H9 (cell line): ENCODE measurements around the gene RICTOR. TPM values are rescaled to one million over a fixed set of nuclear protein-coding genes. Genes with fewer than 3 reads are reported as not detected.

Source experiments
- DNase-seq: peaks from one replicate; pipeline ENCODE4 v3.0.0-alpha.2; 2017
- H2AFZ ChIP-seq: one replicate; pipeline ENCODE4 v1.6.1; 2013; ENCODE audit warnings: mild to moderate bottlenecking, low read length, control low read depth, moderate library complexity
- H2AK5ac ChIP-seq: 2 replicates; pipeline ENCODE4 v1.6.1; 2013; ENCODE audit warnings: low read length, control low read depth, mixed read lengths; ENCODE audit not compliant: insufficient read length
- H2BK120ac ChIP-seq: one replicate; pipeline ENCODE4 v1.6.1; 2013; ENCODE audit warnings: low read depth, mild to moderate bottlenecking, low read length, control low read depth, inconsistent platforms; ENCODE audit not compliant: poor library complexity, severe bottlenecking
- H2BK12ac ChIP-seq: 2 replicates; pipeline ENCODE4 v1.6.1; 2013; ENCODE audit warnings: low read length, control low read depth, mixed read lengths, low read depth; ENCODE audit not compliant: insufficient read length
- H2BK15ac ChIP-seq: 2 replicates; pipeline ENCODE4 v1.6.1; 2013; ENCODE audit warnings: low read depth, low read length, control low read depth
- H2BK20ac ChIP-seq: one replicate; pipeline ENCODE4 v1.6.1; 2013; ENCODE audit warnings: low read depth, mild to moderate bottlenecking, low read length, control low read depth, inconsistent platforms; ENCODE audit not compliant: poor library complexity, severe bottlenecking
- H2BK5ac ChIP-seq: 2 replicates; pipeline ENCODE4 v1.6.1; 2013; ENCODE audit warnings: low read length, control low read depth, mixed read lengths; ENCODE audit not compliant: insufficient read length
- H3K14ac ChIP-seq: 2 replicates; pipeline ENCODE4 v1.6.1; 2013; ENCODE audit warnings: low read length, control low read depth; ENCODE audit not compliant: insufficient read depth
- H3K18ac ChIP-seq: 2 replicates; pipeline ENCODE4 v1.6.1; 2013; ENCODE audit warnings: low read depth, mild to moderate bottlenecking, mixed read lengths, low read length, control low read depth; ENCODE audit not compliant: insufficient read length
- H3K23ac ChIP-seq: 2 replicates; pipeline ENCODE4 v1.6.1; 2013; ENCODE audit warnings: low read length, control low read depth, mixed read lengths, low read depth; ENCODE audit not compliant: insufficient read length
- H3K23me2 ChIP-seq: 2 replicates; pipeline ENCODE4 v1.6.1; 2013; ENCODE audit warnings: low read depth, mild to moderate bottlenecking, mixed read lengths, low read length, control low read depth; ENCODE audit not compliant: insufficient read length, poor library complexity, severe bottlenecking
- H3K27ac ChIP-seq: 2 replicates; pipeline ENCODE4 v1.5.1; 2013; ENCODE audit warnings: low read length, control low read depth, mixed read lengths, low read depth; ENCODE audit not compliant: insufficient read length
- H3K27me3 ChIP-seq: 2 replicates; pipeline ENCODE4 v1.6.1; 2013; ENCODE audit warnings: low read length, control low read depth, inconsistent platforms; ENCODE audit not compliant: insufficient read depth
- H3K4ac ChIP-seq: 2 replicates; pipeline ENCODE4 v1.6.1; 2013; ENCODE audit warnings: low read depth, mild to moderate bottlenecking, control low read depth, inconsistent platforms, low read length, moderate library complexity
- H3K4me1 ChIP-seq: 2 replicates; pipeline ENCODE4 v1.6.1; 2013; ENCODE audit warnings: low read length, control low read depth, inconsistent platforms; ENCODE audit not compliant: insufficient read depth
- H3K4me2 ChIP-seq: 2 replicates; pipeline ENCODE4 v1.6.1; 2013; ENCODE audit warnings: low read length, control low read depth, mixed read lengths; ENCODE audit not compliant: insufficient read length, insufficient read depth
- H3K56ac ChIP-seq: 2 replicates; pipeline ENCODE4 v1.6.1; 2013; ENCODE audit warnings: low read depth, mild to moderate bottlenecking, mixed read lengths, low read length, control low read depth; ENCODE audit not compliant: insufficient read length
- H3K79me1 ChIP-seq: 2 replicates; pipeline ENCODE4 v1.6.1; 2013; ENCODE audit warnings: low read depth, mild to moderate bottlenecking, moderate library complexity, low read length, control low read depth, inconsistent platforms; ENCODE audit not compliant: insufficient read depth, poor library complexity, severe bottlenecking
- H3K79me2 ChIP-seq: 2 replicates; pipeline ENCODE4 v1.6.1; 2013; ENCODE audit warnings: low read length, control low read depth, inconsistent platforms; ENCODE audit not compliant: insufficient read depth
- H3K9ac ChIP-seq: 2 replicates; pipeline ENCODE4 v1.6.1; 2013; ENCODE audit warnings: low read length, control low read depth, mixed read lengths; ENCODE audit not compliant: insufficient read length; ENCODE audit errors: extremely low read depth
- H3K9me3 ChIP-seq: one replicate; pipeline ENCODE4 v1.6.1; 2013; ENCODE audit warnings: low read depth, low read length, inconsistent platforms; ENCODE audit not compliant: control insufficient read depth
- H3T11ph ChIP-seq: one replicate; pipeline ENCODE4 v1.6.1; 2013; ENCODE audit warnings: mild to moderate bottlenecking, low read length, control low read depth, inconsistent platforms
- H4K20me1 ChIP-seq: one replicate; pipeline ENCODE4 v1.6.1; 2013; ENCODE audit not compliant: control insufficient read depth, insufficient read length, insufficient read depth
- H4K5ac ChIP-seq: 2 replicates; pipeline ENCODE4 v1.6.1; 2013; ENCODE audit warnings: low read depth, mild to moderate bottlenecking, mixed read lengths, low read length, control low read depth; ENCODE audit not compliant: insufficient read length
- H4K8ac ChIP-seq: replicated peaks from 2 replicates; pipeline ENCODE4 v1.6.1; 2013; ENCODE audit warnings: low read length, control low read depth, mixed read lengths, low read depth; ENCODE audit not compliant: insufficient read length
- H4K91ac ChIP-seq: 2 replicates; pipeline ENCODE4 v1.6.1; 2013; ENCODE audit warnings: low read depth, mild to moderate bottlenecking, moderate library complexity, mixed read lengths, low read length, control low read depth; ENCODE audit not compliant: insufficient read length
- H3K27ac Mint-ChIP-seq, 3 experiments: 2 replicates in 2 of 3; 3 replicates in 1 of 3; pipeline ENCODE4 v1.8.0; 2020 to 2021; ENCODE audit warnings: mixed read lengths in 3 of 3, mild to moderate bottlenecking in 1 of 3, moderate library complexity in 1 of 3
- H3K27me3 Mint-ChIP-seq: 2 replicates; pipeline ENCODE4 v1.8.0; 2021; ENCODE audit warnings: low read depth, mild to moderate bottlenecking, moderate library complexity, mixed read lengths
- H3K36me3 Mint-ChIP-seq, 3 experiments: 2 replicates in 2 of 3; 3 replicates in 1 of 3; pipeline ENCODE4 v1.8.0; 2020 to 2021; ENCODE audit warnings: low read depth in 3 of 3, mixed read lengths in 3 of 3; ENCODE audit not compliant: insufficient read depth in 1 of 3
- H3K4me1 Mint-ChIP-seq, 2 experiments: 2 replicates each; pipeline ENCODE4 v1.8.0; 2020; ENCODE audit warnings: mixed read lengths in 2 of 2
- H3K4me3 Mint-ChIP-seq, 2 experiments: 2 replicates in 1 of 2; 3 replicates in 1 of 2; pipeline ENCODE4 v1.8.0; 2020 to 2021; ENCODE audit warnings: mild to moderate bottlenecking in 2 of 2, mixed read lengths in 2 of 2, moderate library complexity in 1 of 2
- H3K9me3 Mint-ChIP-seq, 2 experiments: 2 replicates in 1 of 2; 3 replicates in 1 of 2; pipeline ENCODE4 v1.8.0; 2020; ENCODE audit warnings: mild to moderate bottlenecking in 2 of 2, mixed read lengths in 2 of 2, moderate library complexity in 1 of 2
- CTCF ChIP-seq: fragments of 200-600 bp; sonication (generic); conservative IDR thresholded peaks from 3 replicates; pipeline ENCODE4 v1.8.0; 2021; ENCODE audit warnings: antibody characterized with exemption, mild to moderate bottlenecking
- WGBS: extraction: QIAGEN DNeasy Blood & Tissue Kit; methylation state at CpG from one replicate; pipeline ENCODE4 v1.1.7; 2013; ENCODE audit warnings: missing lambda C conversion rate, low lambda C conversion rate, mixed read lengths; ENCODE audit not compliant: insufficient read length; ENCODE audit errors: extremely low coverage; 5-methylcytosine and 5-hydroxymethylcytosine counted together
- total RNA-seq: library from RNA; stranded (reverse); gene quantifications from 2 replicates; pipeline ENCODE4 v1.2.1, GENCODE V29; 2021

RICTOR gene
- total RNA-seq, 1 experiment from 2014 or later = 20.9 TPM

GRCh38 chr5:39121315-39121714 is 47.1 kb upstream of the RICTOR start:
- no peak overlapping the region for H3K27ac Mint-ChIP-seq
- Histone ChIP-seq H4K8ac (no peak overlapping the region), H2BK15ac (no peak overlapping the region), H3K27me3 (no peaks in the 10 kb centered on the region), H3K79me2 (no peaks in the 10 kb centered on the region), H3K18ac (no peak overlapping the region), H3K4me1 (no peaks in the 10 kb centered on the region), H2BK20ac (no peak overlapping the region), H3K56ac (no peak overlapping the region), H2AFZ (no peak overlapping the region), H3K27ac (no peak overlapping the region), H3K9me3 (no peaks in the 10 kb centered on the region), H2BK12ac (no peak overlapping the region), H4K20me1 (no peaks in the 10 kb centered on the region), H3K79me1 (no peaks in the 10 kb centered on the region), H3T11ph (no peak overlapping the region), H2BK120ac (no peak overlapping the region), H4K91ac (no peak overlapping the region), H2AK5ac (no peak overlapping the region), H4K5ac (no peak overlapping the region), H3K9ac (no peak overlapping the region), H2BK5ac (no peak overlapping the region), H3K14ac (no peak overlapping the region), H3K23me2 (no peaks in the 10 kb centered on the region), H3K4ac (no peak overlapping the region), H3K4me2 (no peak overlapping the region), H3K23ac (no peak overlapping the region)
- H3K4me3 Mint-ChIP-seq = no peak overlapping the region
- TF ChIP-seq CTCF = no peak
- no peaks in the 10 kb centered on the region for H3K36me3 Mint-ChIP-seq
- H3K9me3 Mint-ChIP-seq = no peaks in the 10 kb centered on the region
- H3K4me1 Mint-ChIP-seq = no peaks in the 10 kb centered on the region
- no CpG with 5 or more reads among the region's 1 CpG for WGBS
- no peaks in the 10 kb centered on the region for H3K27me3 Mint-ChIP-seq
- no peak for DNase-seq
